OCI-LY7 (cell line): ENCODE measurements around the gene PIGC. TPM values are rescaled to one million over a fixed set of nuclear protein-coding genes. Genes with fewer than 3 reads are reported as not detected.

Experiments
- BruUV-seq: library from RNA; stranded (reverse); fragments of 400-500 nt; replicated peaks from 2 replicates; lab custom pipeline; 2021; lab: Mats Ljungman, UMichigan
- CTCF ChIA-PET: fragments of 300-600 bp; sonication (Branson Sonifier 250); formaldehyde crosslinking; loops from one replicate; lab custom pipeline; 2022; ENCODE audit warnings: antibody characterized with exemption; ENCODE audit not compliant: unreplicated experiment; lab: Charles Lee
- POLR2A ChIA-PET: fragments of 300-600 bp; sonication (Branson Sonifier 250); formaldehyde crosslinking; loops from one replicate; lab custom pipeline; 2022; ENCODE audit warnings: antibody characterized with exemption; lab: Charles Lee
- DNase-seq: peaks from one replicate; pipeline ENCODE4 v3.0.0-alpha.2; 2015; ENCODE audit warnings: low spot score
- H2AFZ ChIP-seq: fragments of 200-600 bp; sonication (generic), shearing (Covaris generic); 2 replicates; pipeline ENCODE4 v1.6.1; 2014; ENCODE audit warnings: mild to moderate bottlenecking, antibody characterized with exemption, low read length, moderate library complexity
- H3K27ac ChIP-seq: fragments of 200-600 bp; sonication (generic); 2 replicates; pipeline ENCODE4 v1.5.1; 2014; ENCODE audit warnings: mixed run types, low read depth, mild to moderate bottlenecking, moderate library complexity, low read length, inconsistent platforms; ENCODE audit not compliant: poor library complexity, severe bottlenecking
- H3K36me3 ChIP-seq: fragments of 200-600 bp; sonication (generic); 2 replicates; pipeline ENCODE4 v1.6.1; 2014; ENCODE audit warnings: mild to moderate bottlenecking, antibody characterized with exemption, low read length, moderate library complexity, mixed read lengths; ENCODE audit not compliant: insufficient read depth
- H3K4me1 ChIP-seq: fragments of 200-600 bp; sonication (generic); 2 replicates; pipeline ENCODE4 v1.5.1; 2014; ENCODE audit warnings: mild to moderate bottlenecking, low read length; ENCODE audit not compliant: insufficient read depth, poor library complexity, severe bottlenecking
- H3K4me2 ChIP-seq: fragments of 200-600 bp; sonication (generic); 2 replicates; pipeline ENCODE4 v1.6.1; 2014; ENCODE audit warnings: mild to moderate bottlenecking, low read length
- H3K4me3 ChIP-seq: fragments of 200-600 bp; sonication (generic); 2 replicates; pipeline ENCODE4 v1.5.1; 2014; ENCODE audit warnings: mild to moderate bottlenecking, low read depth, low read length; ENCODE audit not compliant: poor library complexity, severe bottlenecking
- H3K79me2 ChIP-seq: fragments of 200-600 bp; sonication (generic); 2 replicates; pipeline ENCODE4 v1.6.1; 2016; ENCODE audit warnings: low read depth, mild to moderate bottlenecking, low read length, moderate library complexity, mixed read lengths; ENCODE audit not compliant: insufficient read depth
- H3K9me2 ChIP-seq: fragments of 200-600 bp; sonication (generic); 2 replicates; pipeline ENCODE4 v1.6.1; 2016; ENCODE audit warnings: mild to moderate bottlenecking, low read length, mixed read lengths; ENCODE audit not compliant: insufficient read depth
- H3K9me3 ChIP-seq: fragments of 200-600 bp; sonication (generic); 2 replicates; pipeline ENCODE4 v1.6.1; 2014; ENCODE audit warnings: mild to moderate bottlenecking, mixed run types, low read length, mixed read lengths
- H4K20me1 ChIP-seq: fragments of 200-600 bp; sonication (generic); 2 replicates; pipeline ENCODE4 v1.6.1; 2014; ENCODE audit warnings: mild to moderate bottlenecking, antibody characterized with exemption, low read length, moderate library complexity, mixed read lengths; ENCODE audit not compliant: insufficient read depth
- EZH2phosphoT487 ChIP-seq: fragments of 200-600 bp; sonication (generic); IDR thresholded peaks from 2 replicates; pipeline ENCODE4 v1.6.1; 2018; ENCODE audit warnings: low read depth, borderline replicate concordance, mild to moderate bottlenecking, mixed run types, antibody characterized with exemption, low read length, moderate library complexity, mixed read lengths
- intact Hi-C: fragments of 100-400 bp; cut with micrococcal nuclease; formaldehyde crosslinking; loops from one replicate; pipeline ENCODE4 v1.10.0; 2022; ENCODE audit not compliant: unreplicated experiment
- total RNA-seq, 2 experiments: library from RNA; depleted of rRNA in 1 of 2; stranded (reverse); fragments of >200 nt in 1 of 2; shearing (Covaris generic) in 1 of 2; gene quantifications; 2 replicates each; pipeline ENCODE4 v1.2.3, GENCODE V29; 2014 to 2022
- TF ChIP-seq, protein P1 (sequence below): fragments of 200-600 bp; sonication (generic); conservative IDR thresholded peaks from 2 replicates; pipeline ENCODE4 v1.5.1; 2014; ENCODE audit warnings: mild to moderate bottlenecking, antibody characterized with exemption, low read length, moderate library complexity, mixed read lengths

PIGC gene
- total RNA-seq, 2 experiments from 2014 or later: 15.4 to 18.4 TPM

DNA sequence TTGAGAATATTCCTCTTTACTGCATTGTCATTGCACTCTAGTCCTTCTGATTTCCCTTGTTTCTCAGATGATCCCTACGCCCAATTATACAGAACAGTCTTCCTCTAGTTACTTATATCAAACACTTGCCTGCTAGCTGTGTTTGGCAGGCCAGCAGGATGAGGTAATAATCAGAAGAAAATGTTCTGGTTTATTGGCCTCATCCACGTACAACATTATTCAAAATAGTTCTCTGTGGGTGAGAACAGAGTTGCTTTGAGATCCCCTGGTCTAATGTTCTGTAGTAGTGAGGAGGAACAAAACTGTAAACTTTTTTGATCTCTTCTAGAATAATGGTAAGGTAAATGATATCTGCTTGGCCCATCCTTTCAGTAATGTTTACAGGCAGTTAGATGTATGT, 45.7 kb downstream of the PIGC start:
- peak overlapping the region; percentile 82; the same call in 1 of the 2 replicates for H2AFZ ChIP-seq
- DNase-seq: no peak
- no peak overlapping the region for H3K4me2 ChIP-seq
- ChIA-PET CTCF (interaction anchor here (0.6 to 0.7 kb wide), 2 partner anchors 128 to 228 kb away, joined by 3 read pairs; no protein-coding TSS in a partner anchor), POLR2A (interaction anchor here (2.5 kb wide), 1 partner anchor 38 kb away, joined by 5 read pairs; no protein-coding TSS in a partner anchor)
- H3K27ac ChIP-seq: no peak overlapping the region
- intact Hi-C loops: loop anchor here (2.0 to 5.0 kb wide), 3 partner anchors 39 to 263 kb away; no protein-coding TSS in a partner anchor
- no peak for TF ChIP-seq EZH2phosphoT487
- TF ChIP-seq, protein P1, sequence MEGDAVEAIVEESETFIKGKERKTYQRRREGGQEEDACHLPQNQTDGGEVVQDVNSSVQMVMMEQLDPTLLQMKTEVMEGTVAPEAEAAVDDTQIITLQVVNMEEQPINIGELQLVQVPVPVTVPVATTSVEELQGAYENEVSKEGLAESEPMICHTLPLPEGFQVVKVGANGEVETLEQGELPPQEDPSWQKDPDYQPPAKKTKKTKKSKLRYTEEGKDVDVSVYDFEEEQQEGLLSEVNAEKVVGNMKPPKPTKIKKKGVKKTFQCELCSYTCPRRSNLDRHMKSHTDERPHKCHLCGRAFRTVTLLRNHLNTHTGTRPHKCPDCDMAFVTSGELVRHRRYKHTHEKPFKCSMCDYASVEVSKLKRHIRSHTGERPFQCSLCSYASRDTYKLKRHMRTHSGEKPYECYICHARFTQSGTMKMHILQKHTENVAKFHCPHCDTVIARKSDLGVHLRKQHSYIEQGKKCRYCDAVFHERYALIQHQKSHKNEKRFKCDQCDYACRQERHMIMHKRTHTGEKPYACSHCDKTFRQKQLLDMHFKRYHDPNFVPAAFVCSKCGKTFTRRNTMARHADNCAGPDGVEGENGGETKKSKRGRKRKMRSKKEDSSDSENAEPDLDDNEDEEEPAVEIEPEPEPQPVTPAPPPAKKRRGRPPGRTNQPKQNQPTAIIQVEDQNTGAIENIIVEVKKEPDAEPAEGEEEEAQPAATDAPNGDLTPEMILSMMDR: no peak
- no peaks in the 10 kb centered on the region for H4K20me1 ChIP-seq
- peaks cover 23% of the 10 kb centered on the region for H3K4me1 ChIP-seq
- no peaks in the 10 kb centered on the region for H3K36me3 ChIP-seq
- no TSS peak for BruUV-seq
- no peaks in the 10 kb centered on the region for H3K79me2 ChIP-seq
- no peaks in the 10 kb centered on the region for H3K9me3 ChIP-seq
- no peaks in the 10 kb centered on the region for H3K9me2 ChIP-seq
- no peak overlapping the region for H3K4me3 ChIP-seq

DNA sequence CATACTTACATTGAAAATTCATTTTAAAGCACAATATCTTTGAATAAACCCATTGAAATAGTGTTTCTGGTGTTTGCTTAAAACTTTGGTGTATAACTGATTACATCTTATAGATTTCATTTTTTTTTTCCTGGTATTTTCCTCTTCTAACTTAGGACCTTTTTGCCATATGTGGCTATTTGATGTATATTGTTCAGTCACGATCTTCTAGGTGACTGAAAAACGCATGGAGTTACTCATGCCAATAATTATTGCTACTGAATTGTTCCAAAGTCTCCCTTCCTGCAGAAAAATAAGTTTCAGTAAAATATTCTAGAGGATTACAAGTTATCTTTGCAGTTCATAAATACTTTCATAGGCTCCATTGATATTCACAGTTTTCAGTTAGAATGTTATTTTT, 46.2 kb downstream of the PIGC start:
- Histone ChIP-seq H3K79me2 (no peaks in the 10 kb centered on the region), H3K4me2 (no peak overlapping the region), H3K9me3 (no peaks in the 10 kb centered on the region), H3K4me3 (no peak overlapping the region), H3K9me2 (no peaks in the 10 kb centered on the region), H4K20me1 (no peaks in the 10 kb centered on the region), H3K36me3 (no peaks in the 10 kb centered on the region), H3K27ac (no peak overlapping the region), H2AFZ (peak overlapping the region; percentile 59; the same call in 1 of the 2 replicates), H3K4me1 (peaks cover 28% of the 10 kb centered on the region)
- TF ChIP-seq, protein P1: no peak
- no peak for TF ChIP-seq EZH2phosphoT487
- no TSS peak for BruUV-seq
- intact Hi-C loops: loop anchor here (2.0 to 5.0 kb wide), 3 partner anchors 39 to 263 kb away; no protein-coding TSS in a partner anchor
- no peak for DNase-seq
- POLR2A ChIA-PET: interaction anchor here (1.0 to 2.5 kb wide), 2 partner anchors 37 to 39 kb away, joined by 3 to 5 read pairs; no protein-coding TSS in a partner anchor
- CTCF ChIA-PET: no interaction called here

DNA sequence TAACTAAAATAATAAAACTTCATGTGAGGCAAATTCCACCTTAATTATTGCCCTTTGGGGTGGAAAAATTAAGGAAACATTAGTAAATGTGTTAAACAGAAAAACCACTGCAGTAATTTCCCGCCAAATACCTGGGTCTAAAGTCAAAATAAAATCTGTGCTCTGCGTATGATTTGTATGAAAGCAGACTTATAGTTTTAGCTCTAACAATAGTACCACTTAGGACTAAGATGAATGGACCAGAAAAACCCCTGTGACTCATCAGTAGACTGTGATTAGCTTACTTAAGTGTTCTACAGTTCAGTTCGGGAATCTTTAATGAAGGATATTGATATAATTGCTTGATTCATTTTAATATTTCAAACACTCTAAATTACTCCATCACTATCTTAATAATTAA, 46.6 kb downstream of the PIGC start:
- POLR2A ChIA-PET: interaction anchor here (1.0 to 2.5 kb wide), 2 partner anchors 37 to 39 kb away, joined by 3 to 5 read pairs; no protein-coding TSS in a partner anchor
- BruUV-seq: no TSS peak

More for the DNA sequence above, 46.6 kb downstream of the PIGC start:
- H3K79me2 ChIP-seq: no peaks in the 10 kb centered on the region
- H3K9me3 ChIP-seq: no peaks in the 10 kb centered on the region
- no peak overlapping the region for H3K27ac ChIP-seq
- H3K36me3 ChIP-seq: no peaks in the 10 kb centered on the region
- no peak overlapping the region for H3K4me2 ChIP-seq
- H4K20me1 ChIP-seq: no peaks in the 10 kb centered on the region
- H2AFZ ChIP-seq: peak overlapping the region; percentile 59; the same call in 1 of the 2 replicates
- TF ChIP-seq EZH2phosphoT487: no peak
- TF ChIP-seq, protein P1: no peak
- intact Hi-C loops: loop anchor here (5.0 kb wide), 1 partner anchor 215 kb away; no protein-coding TSS in a partner anchor
- no peak overlapping the region for H3K4me3 ChIP-seq
- no peaks in the 10 kb centered on the region for H3K9me2 ChIP-seq
- no peak for DNase-seq
- H3K4me1 ChIP-seq: peaks cover 30% of the 10 kb centered on the region
- CTCF ChIA-PET: no interaction called here
